Endothelial cell of umbilical vein (primary cell): ENCODE measurements around the gene FTO. TPM values are rescaled to one million over a fixed set of nuclear protein-coding genes. Genes with fewer than 3 reads are reported as not detected.

Source experiments
- BruUV-seq: library from RNA; stranded (reverse); fragments of 400-500 nt; replicated peaks from 2 replicates; lab custom pipeline; 2021; lab: Mats Ljungman, UMichigan
- CTCF ChIA-PET: fragments of 300-600, 350-600 bp; sonication (Branson Sonifier 250); formaldehyde crosslinking; loops from one replicate; lab custom pipeline; 2021; ENCODE audit warnings: antibody characterized with exemption, inconsistent platforms; lab: Charles Lee
- POLR2A ChIA-PET: fragments of 300-600, 350-600 bp; sonication (Branson Sonifier 250); formaldehyde crosslinking; loops from one replicate; lab custom pipeline; 2021; ENCODE audit warnings: antibody characterized with exemption, inconsistent platforms; lab: Charles Lee
- DNase-seq: peaks from one replicate; pipeline ENCODE4 v3.0.0-alpha.2; 2011; ENCODE audit warnings: low read depth, low spot score
- FAIRE-seq: peaks from 2 replicates; lab custom pipeline; 2011; peaks lifted over from hg19 to GRCh38; lab: Jason Lieb, UNC
- H2AFZ ChIP-seq: 2 replicates; pipeline ENCODE4 v1.6.0; 2012; ENCODE audit warnings: low read depth, low read length, control low read depth, inconsistent platforms
- H3K27ac ChIP-seq: 2 replicates; pipeline ENCODE4 v1.5.1; 2011; ENCODE audit warnings: low read depth, mild to moderate bottlenecking, control low read depth, low read length, moderate library complexity; ENCODE audit not compliant: insufficient read depth
- H3K27me3 ChIP-seq, 2 experiments: 2 replicates each; pipeline versions ENCODE4 v1.6.0 to v1.6.1; 2011; ENCODE audit warnings: low read length in 2 of 2, mixed read lengths in 1 of 2; ENCODE audit not compliant: control insufficient read depth in 2 of 2, insufficient read depth in 2 of 2
- H3K36me3 ChIP-seq, 2 experiments: 2 replicates in 1 of 2; 3 replicates in 1 of 2; pipeline ENCODE4 v1.5.1; 2011; ENCODE audit warnings: low read length in 2 of 2, mild to moderate bottlenecking in 1 of 2, moderate library complexity in 1 of 2; ENCODE audit not compliant: control insufficient read depth in 2 of 2, insufficient read depth in 2 of 2; ENCODE audit errors: extremely low read depth in 1 of 2
- H3K4me1 ChIP-seq: 3 replicates; pipeline ENCODE4 v1.5.1; 2011; ENCODE audit warnings: mild to moderate bottlenecking, low read length; ENCODE audit not compliant: control insufficient read depth, insufficient read depth; ENCODE audit errors: extremely low read depth
- H3K4me2 ChIP-seq: 2 replicates; pipeline ENCODE4 v1.6.1; 2011; ENCODE audit warnings: low read length, control low read depth, mixed read lengths; ENCODE audit not compliant: insufficient read depth
- H3K4me3 ChIP-seq, 3 experiments: fragments of 200-600 bp in 1 of 3; sonication (generic), shearing (Covaris generic) in 1 of 3; replicated peaks in 1 of 3; 2 replicates each; pipeline ENCODE4 v1.5.1; 2011 to 2016; ENCODE audit warnings: control low read depth in 3 of 3, low read length in 3 of 3, mild to moderate bottlenecking in 2 of 3, inconsistent platforms in 1 of 3, low read depth in 1 of 3, moderate library complexity in 1 of 3; ENCODE audit not compliant: insufficient read depth in 1 of 3
- H3K79me2 ChIP-seq: 2 replicates; pipeline ENCODE4 v1.6.0; 2012; ENCODE audit warnings: low read length, inconsistent platforms; ENCODE audit not compliant: control insufficient read depth, insufficient read depth
- H3K9ac ChIP-seq: replicated peaks from 2 replicates; pipeline ENCODE3; 2011; ENCODE audit warnings: low read length, control low read depth; ENCODE audit not compliant: insufficient read depth; ENCODE audit errors: extremely low read depth
- H3K9me1 ChIP-seq: replicated peaks from 3 replicates; pipeline ENCODE4 v1.6.0; 2011; ENCODE audit warnings: mild to moderate bottlenecking, low read length; ENCODE audit not compliant: control insufficient read depth, insufficient read depth; ENCODE audit errors: extremely low read depth
- H3K9me3 ChIP-seq: replicated peaks from 2 replicates; pipeline ENCODE4 v1.5.1; 2012; ENCODE audit warnings: low read length, inconsistent platforms; ENCODE audit not compliant: control insufficient read depth, insufficient read depth
- H4K20me1 ChIP-seq: replicated peaks from 2 replicates; pipeline ENCODE3; 2011; ENCODE audit warnings: mild to moderate bottlenecking, low read length; ENCODE audit not compliant: control insufficient read depth, insufficient read depth; ENCODE audit errors: extremely low read depth
- EZH2 ChIP-seq: IDR thresholded peaks from 2 replicates; pipeline ENCODE4 v1.6.1; 2012; ENCODE audit warnings: borderline replicate concordance, low read depth, mild to moderate bottlenecking, moderate library complexity, low read length, inconsistent platforms; ENCODE audit not compliant: severe bottlenecking
- FOS ChIP-seq: IDR thresholded peaks from 2 replicates; pipeline ENCODE4 v1.6.1; 2011; ENCODE audit warnings: mild to moderate bottlenecking, low read length, moderate library complexity, borderline replicate concordance; ENCODE audit not compliant: insufficient read depth
- GATA2 ChIP-seq: IDR thresholded peaks from 2 replicates; pipeline ENCODE4 v1.7.0; 2011; ENCODE audit warnings: low read depth, mild to moderate bottlenecking, moderate library complexity, mixed read lengths, low read length; ENCODE audit not compliant: insufficient read length, insufficient read depth
- JUN ChIP-seq: IDR thresholded peaks from 2 replicates; pipeline ENCODE4 v1.6.1; 2011; ENCODE audit warnings: borderline replicate concordance, low read depth; ENCODE audit not compliant: insufficient read length, insufficient read depth
- MAX ChIP-seq: IDR thresholded peaks from 2 replicates; pipeline ENCODE4 v1.6.1; 2011; ENCODE audit not compliant: insufficient read depth, insufficient read length
- MYC ChIP-seq: IDR thresholded peaks from one replicate; pipeline ENCODE4 v1.6.1; 2011; ENCODE audit warnings: mild to moderate bottlenecking, low read depth, low read length
- POLR2A ChIP-seq: IDR thresholded peaks from 2 replicates; pipeline ENCODE4 v1.6.1; 2012; ENCODE audit warnings: low read depth, mild to moderate bottlenecking, control low read depth, low read length
- POLR2AphosphoS5 ChIP-seq: IDR thresholded peaks from 2 replicates; pipeline ENCODE4 v1.6.1; 2012; ENCODE audit warnings: low read depth, mild to moderate bottlenecking, control low read depth, low read length, moderate library complexity; ENCODE audit not compliant: insufficient read depth
- dilution Hi-C: fragments of 300-500 bp; cut with MboI; formaldehyde crosslinking; loops from one replicate; pipeline ENCODE4 v1.15.0; 2019; ENCODE audit warnings: low sequenced_read_pairs; ENCODE audit not compliant: extremely low pct_ligation_motif_present
- intact Hi-C: fragments of 100-400 bp; cut with micrococcal nuclease; formaldehyde crosslinking; loops from one replicate; pipeline ENCODE4 v1.10.0; 2022
- polyA plus RNA-seq, 4 experiments: library from polyadenylated mRNA; depleted of rRNA in 3 of 4; stranded (reverse) in 3 of 4; unstranded in 1 of 4; fragments of >200 nt; gene quantifications; 2 replicates each; pipeline versions ENCODE4 v1.2.1 to v1.2.3, GENCODE V29; 2011 to 2012; ENCODE audit warnings: missing spikeins in 1 of 4
- total RNA-seq: library from RNA; stranded (reverse); gene quantifications from 2 replicates; pipeline ENCODE4 v1.2.3, GENCODE V29; 2021

Gene FTO
- total and polyA plus RNA-seq, 2 donors (not counting 3 experiments of a cell fraction or from before 2014, with no cell fraction given) = 48.6 to 87.1 TPM

- FAIRE-seq = no peak
- Histone ChIP-seq H4K20me1 (no peaks in the 10 kb centered on the region), H3K4me3 (no peak overlapping the region), H3K27me3 (no peaks in the 10 kb centered on the region), H3K36me3 (peaks cover 0 to 2% of the 10 kb centered on the region in 2 experiments), H3K4me1 (peaks cover 5% of the 10 kb centered on the region), H3K9ac (no peak overlapping the region), H3K4me2 (no peak overlapping the region), H3K9me1 (no peaks in the 10 kb centered on the region), H3K79me2 (no peaks in the 10 kb centered on the region), H3K27ac (no peak overlapping the region), H2AFZ (no peak overlapping the region), H3K9me3 (no peaks in the 10 kb centered on the region)
- ChIA-PET POLR2A (no interaction called here), CTCF (no interaction called here)
- dilution Hi-C loops (no loop called here), intact Hi-C loops (no loop called here)
- no TSS peak for BruUV-seq
- no peak for TF ChIP-seq MYC
- TF ChIP-seq POLR2AphosphoS5 = no peak
- no peak for TF ChIP-seq JUN
- TF ChIP-seq POLR2A = no peak
- no peak for DNase-seq
Observed at GRCh38 chr16:53826658-53827057, 122.7 kb downstream of the FTO start.

- H3K27me3 ChIP-seq = no peaks in the 10 kb centered on the region
- no peak overlapping the region for H3K4me3 ChIP-seq
- no peak overlapping the region for H3K4me2 ChIP-seq
- H3K4me1 ChIP-seq = peaks cover 3% of the 10 kb centered on the region
- H3K9me1 ChIP-seq = no peaks in the 10 kb centered on the region
- no TSS peak for BruUV-seq
- intact Hi-C loops (no loop called here), dilution Hi-C loops (no loop called here)
- H3K36me3 ChIP-seq = peaks cover 0 to 2% of the 10 kb centered on the region in 2 experiments
- no peak for FAIRE-seq
- CTCF ChIA-PET = interaction anchor here (0.7 kb wide), 1 partner anchor 9 kb away, joined by 3 read pairs; no protein-coding TSS in a partner anchor
- H3K27ac ChIP-seq = no peak overlapping the region
- no peaks in the 10 kb centered on the region for H4K20me1 ChIP-seq
- TF ChIP-seq POLR2AphosphoS5 (no peak), GATA2 (no peak), MAX (no peak), MYC (no peak), EZH2 (no peak), FOS (no peak)
- H3K9ac ChIP-seq = no peak overlapping the region
- no peak overlapping the region for H2AFZ ChIP-seq
- no peak for DNase-seq
- H3K9me3 ChIP-seq = no peaks in the 10 kb centered on the region
- POLR2A ChIA-PET = no interaction called here
- no peaks in the 10 kb centered on the region for H3K79me2 ChIP-seq
Observed at GRCh38 chr16:53827741-53828140, 123.8 kb downstream of the FTO start.
